ENCODE measurements around the gene ATP2C2.

- TF ChIP-seq, protein P1, sequence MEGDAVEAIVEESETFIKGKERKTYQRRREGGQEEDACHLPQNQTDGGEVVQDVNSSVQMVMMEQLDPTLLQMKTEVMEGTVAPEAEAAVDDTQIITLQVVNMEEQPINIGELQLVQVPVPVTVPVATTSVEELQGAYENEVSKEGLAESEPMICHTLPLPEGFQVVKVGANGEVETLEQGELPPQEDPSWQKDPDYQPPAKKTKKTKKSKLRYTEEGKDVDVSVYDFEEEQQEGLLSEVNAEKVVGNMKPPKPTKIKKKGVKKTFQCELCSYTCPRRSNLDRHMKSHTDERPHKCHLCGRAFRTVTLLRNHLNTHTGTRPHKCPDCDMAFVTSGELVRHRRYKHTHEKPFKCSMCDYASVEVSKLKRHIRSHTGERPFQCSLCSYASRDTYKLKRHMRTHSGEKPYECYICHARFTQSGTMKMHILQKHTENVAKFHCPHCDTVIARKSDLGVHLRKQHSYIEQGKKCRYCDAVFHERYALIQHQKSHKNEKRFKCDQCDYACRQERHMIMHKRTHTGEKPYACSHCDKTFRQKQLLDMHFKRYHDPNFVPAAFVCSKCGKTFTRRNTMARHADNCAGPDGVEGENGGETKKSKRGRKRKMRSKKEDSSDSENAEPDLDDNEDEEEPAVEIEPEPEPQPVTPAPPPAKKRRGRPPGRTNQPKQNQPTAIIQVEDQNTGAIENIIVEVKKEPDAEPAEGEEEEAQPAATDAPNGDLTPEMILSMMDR (IDR thresholded peaks at IDR 0.05; ENCODE audit: low read length), result no peak
- no peak for TF ChIP-seq EZH2 (IDR thresholded peaks at IDR 0.05; ENCODE audit: borderline replicate concordance, low read length)
These were observed 18.3 kb upstream of the ATP2C2 start for GRCh38 chr16:84349862-84350684.

Data from OCI-LY1 (cell line).